ENCODE data around the gene DLG1. TPM values are rescaled to one million over a fixed set of nuclear protein-coding genes. Genes with fewer than 3 reads are reported as not detected.
A peak's percentile ranks its signal among the peaks of the same experiment; 100 is the strongest.

The DLG1 gene
- total RNA-seq, 2 experiments from 2014 or later = 72.2 to 81.6 TPM

GRCh38 chr3:197186887-197187588, 111.4 kb downstream of the DLG1 start:
- peaks cover 11% of the 10 kb centered on the region for H3K4me1 Mint-ChIP-seq
- H3K27me3 Mint-ChIP-seq = no peaks in the 10 kb centered on the region
- ChIA-PET POLR2A (no interaction called here), CTCF (no interaction called here)
- H3K27ac Mint-ChIP-seq = no peak overlapping the region
- H3K9me3 Mint-ChIP-seq = no peaks in the 10 kb centered on the region
- no peak overlapping the region for H3K4me3 Mint-ChIP-seq
- peak; percentile 53 for DNase-seq
- peaks cover 6% of the 10 kb centered on the region for H3K36me3 Mint-ChIP-seq (ENCODE audit: low read depth)

- CTCF ChIA-PET = no interaction called here
Measured at GRCh38 chr3:197183582-197183981, 114.8 kb downstream of the DLG1 start.

GRCh38 chr3:197181741-197182140, 116.7 kb downstream of the DLG1 start:
- ChIA-PET POLR2A (no interaction called here), CTCF (no interaction called here)
- Mint-ChIP-seq H3K27ac (no peak overlapping the region), H3K4me1 (no peaks in the 10 kb centered on the region), H3K27me3 (no peaks in the 10 kb centered on the region), H3K4me3 (no peak overlapping the region), H3K36me3 (ENCODE audit: low read depth) (peaks cover 11% of the 10 kb centered on the region), H3K9me3 (no peaks in the 10 kb centered on the region)
- no peak for DNase-seq

More at GRCh38 chr3:197183582-197183981, 114.8 kb downstream of the DLG1 start:
- H3K27ac Mint-ChIP-seq = no peak overlapping the region
- H3K36me3 Mint-ChIP-seq (ENCODE audit: low read depth) = no peaks in the 10 kb centered on the region
- no peak for DNase-seq
- no peaks in the 10 kb centered on the region for H3K9me3 Mint-ChIP-seq
- no peaks in the 10 kb centered on the region for H3K27me3 Mint-ChIP-seq
- H3K4me3 Mint-ChIP-seq = no peak overlapping the region
- POLR2A ChIA-PET = no interaction called here
- no peaks in the 10 kb centered on the region for H3K4me1 Mint-ChIP-seq

- Mint-ChIP-seq H3K27ac (no peak overlapping the region), H3K27me3 (no peaks in the 10 kb centered on the region), H3K4me3 (no peak overlapping the region), H3K4me1 (no peaks in the 10 kb centered on the region), H3K9me3 (no peaks in the 10 kb centered on the region), H3K36me3 (ENCODE audit: low read depth) (peaks cover 11% of the 10 kb centered on the region)
- no peak for DNase-seq
- CTCF ChIA-PET = interaction anchor here (0.6 kb wide), 1 partner anchor 1914 kb away, joined by 4 read pairs; no protein-coding TSS in a partner anchor
- POLR2A ChIA-PET = no interaction called here
Measured at GRCh38 chr3:197178998-197179397, 119.4 kb downstream of the DLG1 start.

GRCh38 chr3:197175503-197175902, 122.9 kb downstream of the DLG1 start:
- DNase-seq = no peak
- CTCF ChIA-PET = no interaction called here
- Mint-ChIP-seq H3K9me3 (no peaks in the 10 kb centered on the region), H3K27ac (no peak overlapping the region), H3K4me3 (no peak overlapping the region), H3K4me1 (no peaks in the 10 kb centered on the region), H3K36me3 (ENCODE audit: low read depth) (peaks cover 11% of the 10 kb centered on the region), H3K27me3 (no peaks in the 10 kb centered on the region)
- POLR2A ChIA-PET = no interaction called here

- no peak overlapping the region for H3K4me3 Mint-ChIP-seq
- H3K36me3 Mint-ChIP-seq (ENCODE audit: low read depth) = peaks cover 11% of the 10 kb centered on the region
- ChIA-PET CTCF (no interaction called here), POLR2A (no interaction called here)
- no peaks in the 10 kb centered on the region for H3K4me1 Mint-ChIP-seq
- no peaks in the 10 kb centered on the region for H3K27me3 Mint-ChIP-seq
- H3K9me3 Mint-ChIP-seq = no peaks in the 10 kb centered on the region
- no peak overlapping the region for H3K27ac Mint-ChIP-seq
- no peak for DNase-seq
Measured at GRCh38 chr3:197174927-197175326, 123.5 kb downstream of the DLG1 start.

- no peaks in the 10 kb centered on the region for H3K27me3 Mint-ChIP-seq
- ChIA-PET CTCF (no interaction called here), POLR2A (interaction anchor here (0.6 kb wide), 1 partner anchor 129 kb away, joined by 4 read pairs; no protein-coding TSS in a partner anchor)
- H3K36me3 Mint-ChIP-seq (ENCODE audit: low read depth) = peaks cover 11% of the 10 kb centered on the region
- no peak overlapping the region for H3K27ac Mint-ChIP-seq
- H3K4me1 Mint-ChIP-seq = no peaks in the 10 kb centered on the region
- no peak overlapping the region for H3K4me3 Mint-ChIP-seq
- no peak for DNase-seq
- H3K9me3 Mint-ChIP-seq = no peaks in the 10 kb centered on the region
Measured at GRCh38 chr3:197173620-197174019, 124.8 kb downstream of the DLG1 start.

- POLR2A ChIA-PET = no interaction called here
- CTCF ChIA-PET = no interaction called here
- H3K9me3 Mint-ChIP-seq = no peaks in the 10 kb centered on the region
Measured at GRCh38 chr3:197171481-197172067, 126.8 kb downstream of the DLG1 start.

GRCh38 chr3:197169028-197169427, 129.4 kb downstream of the DLG1 start:
- Mint-ChIP-seq H3K36me3 (ENCODE audit: low read depth) (peaks cover 7% of the 10 kb centered on the region), H3K27me3 (no peaks in the 10 kb centered on the region), H3K4me1 (no peaks in the 10 kb centered on the region), H3K4me3 (no peak overlapping the region), H3K9me3 (no peaks in the 10 kb centered on the region), H3K27ac (no peak overlapping the region)
- POLR2A ChIA-PET = no interaction called here
- CTCF ChIA-PET = no interaction called here
- no peak for DNase-seq

More at GRCh38 chr3:197171481-197172067, 126.8 kb downstream of the DLG1 start:
- no peaks in the 10 kb centered on the region for H3K4me1 Mint-ChIP-seq
- no peak overlapping the region for H3K27ac Mint-ChIP-seq
- no peaks in the 10 kb centered on the region for H3K27me3 Mint-ChIP-seq
- no peaks in the 10 kb centered on the region for H3K36me3 Mint-ChIP-seq (ENCODE audit: low read depth)
- DNase-seq = no peak
- H3K4me3 Mint-ChIP-seq = no peak overlapping the region

GRCh38 chr3:197168606-197169005, 129.8 kb downstream of the DLG1 start:
- DNase-seq = no peak
- H3K27ac Mint-ChIP-seq = no peak overlapping the region
- peaks cover 7% of the 10 kb centered on the region for H3K36me3 Mint-ChIP-seq (ENCODE audit: low read depth)
- no peaks in the 10 kb centered on the region for H3K4me1 Mint-ChIP-seq
- ChIA-PET CTCF (no interaction called here), POLR2A (no interaction called here)
- no peak overlapping the region for H3K4me3 Mint-ChIP-seq
- H3K9me3 Mint-ChIP-seq = no peaks in the 10 kb centered on the region
- no peaks in the 10 kb centered on the region for H3K27me3 Mint-ChIP-seq

GRCh38 chr3:197168063-197168462, 130.3 kb downstream of the DLG1 start:
- peaks cover 10% of the 10 kb centered on the region for H3K36me3 Mint-ChIP-seq (ENCODE audit: low read depth)
- peaks cover 2% of the 10 kb centered on the region for H3K4me1 Mint-ChIP-seq
- no peak overlapping the region for H3K27ac Mint-ChIP-seq
- CTCF ChIA-PET = no interaction called here
- no peaks in the 10 kb centered on the region for H3K9me3 Mint-ChIP-seq
- H3K27me3 Mint-ChIP-seq = no peaks in the 10 kb centered on the region
- POLR2A ChIA-PET = no interaction called here
- no peak for DNase-seq
- H3K4me3 Mint-ChIP-seq = no peak overlapping the region

- Mint-ChIP-seq H3K4me3 (no peak overlapping the region), H3K9me3 (no peaks in the 10 kb centered on the region), H3K4me1 (peaks cover 3% of the 10 kb centered on the region), H3K27ac (no peak overlapping the region), H3K36me3 (ENCODE audit: low read depth) (peaks cover 14% of the 10 kb centered on the region), H3K27me3 (no peaks in the 10 kb centered on the region)
- DNase-seq = no peak
- POLR2A ChIA-PET = no interaction called here
- CTCF ChIA-PET = no interaction called here
Measured at GRCh38 chr3:197167549-197167948, 130.9 kb downstream of the DLG1 start.

- no peaks in the 10 kb centered on the region for H3K9me3 Mint-ChIP-seq
- POLR2A ChIA-PET = no interaction called here
- no peaks in the 10 kb centered on the region for H3K27me3 Mint-ChIP-seq
- peaks cover 14% of the 10 kb centered on the region for H3K36me3 Mint-ChIP-seq (ENCODE audit: low read depth)
- H3K27ac Mint-ChIP-seq = no peak overlapping the region
- CTCF ChIA-PET = no interaction called here
- H3K4me3 Mint-ChIP-seq = no peak overlapping the region
- no peak for DNase-seq
- H3K4me1 Mint-ChIP-seq = peaks cover 3% of the 10 kb centered on the region
Measured at GRCh38 chr3:197165890-197166289, 132.5 kb downstream of the DLG1 start.

GRCh38 chr3:197155046-197155445, 143.4 kb downstream of the DLG1 start:
- H3K36me3 Mint-ChIP-seq (ENCODE audit: low read depth) = peaks cover 40% of the 10 kb centered on the region

More at GRCh38 chr3:197155046-197155445, 143.4 kb downstream of the DLG1 start:
- no peak for DNase-seq
- H3K9me3 Mint-ChIP-seq = peaks cover 30% of the 10 kb centered on the region
- no peak overlapping the region for H3K27ac Mint-ChIP-seq
- no peaks in the 10 kb centered on the region for H3K4me1 Mint-ChIP-seq
- no peak overlapping the region for H3K4me3 Mint-ChIP-seq
- H3K27me3 Mint-ChIP-seq = no peaks in the 10 kb centered on the region
- POLR2A ChIA-PET = no interaction called here
- CTCF ChIA-PET = no interaction called here

Measured in activated CD4-positive, alpha-beta T cell treated with anti-CD3 and anti-CD28 coated beads, Interleukin-2, amount 10 ng/mL, durations not matched to agents 7 days and 5 days (primary cell).